GM21526 (cell line): ENCODE results near the gene EIF6.
"Not testable (repeated sequence)": the region's sequence is repeated elsewhere in the genome, so short reads cannot be mapped to it uniquely, and the experiment has no call there.

Experiments
- ATAC-seq: cut with Tn5 transposase; IDR thresholded peaks from one replicate; pipeline ENCODE4 v1.9.1; 2021; ENCODE audit warnings: moderate library complexity; ENCODE audit not compliant: unreplicated experiment, low FRiP score

Gene EIF6

DNA sequence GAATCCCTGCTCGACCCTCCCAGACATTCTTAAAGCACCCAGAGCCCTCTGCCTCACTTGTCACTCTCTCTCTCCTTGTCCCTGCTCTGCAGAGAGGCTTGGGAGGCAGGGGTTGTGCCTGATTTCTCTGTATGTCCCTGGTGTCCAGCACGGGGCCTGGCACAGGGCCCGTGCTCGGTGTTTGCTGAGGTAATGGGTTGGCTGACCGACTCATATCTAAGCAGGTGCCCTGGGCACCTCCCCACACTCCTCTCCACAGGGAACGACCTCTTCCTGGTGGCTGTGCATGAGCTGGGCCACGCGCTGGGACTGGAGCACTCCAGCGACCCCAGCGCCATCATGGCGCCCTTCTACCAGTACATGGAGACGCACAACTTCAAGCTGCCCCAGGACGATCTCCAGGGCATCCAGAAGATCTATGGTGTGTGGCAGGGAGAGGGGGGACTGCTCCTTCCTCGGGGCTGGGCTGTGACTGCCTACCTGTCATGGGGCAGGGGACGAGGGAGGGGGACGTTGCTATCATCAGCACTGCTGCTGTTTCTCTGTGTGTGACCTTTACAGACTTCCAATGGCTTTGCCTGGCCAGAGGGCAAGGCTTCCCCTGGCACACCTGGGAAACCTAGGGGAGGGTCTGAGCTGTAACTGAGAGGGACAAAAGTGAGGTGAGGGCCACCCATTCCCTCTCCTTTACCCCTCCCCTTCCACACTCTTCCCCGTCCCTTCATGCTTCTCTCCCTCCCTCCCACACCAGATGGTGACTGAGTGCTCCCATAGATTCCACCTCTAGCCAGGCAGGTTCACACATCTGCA, 20.8 kb downstream of the EIF6 start:
- no peak for ATAC-seq

DNA sequence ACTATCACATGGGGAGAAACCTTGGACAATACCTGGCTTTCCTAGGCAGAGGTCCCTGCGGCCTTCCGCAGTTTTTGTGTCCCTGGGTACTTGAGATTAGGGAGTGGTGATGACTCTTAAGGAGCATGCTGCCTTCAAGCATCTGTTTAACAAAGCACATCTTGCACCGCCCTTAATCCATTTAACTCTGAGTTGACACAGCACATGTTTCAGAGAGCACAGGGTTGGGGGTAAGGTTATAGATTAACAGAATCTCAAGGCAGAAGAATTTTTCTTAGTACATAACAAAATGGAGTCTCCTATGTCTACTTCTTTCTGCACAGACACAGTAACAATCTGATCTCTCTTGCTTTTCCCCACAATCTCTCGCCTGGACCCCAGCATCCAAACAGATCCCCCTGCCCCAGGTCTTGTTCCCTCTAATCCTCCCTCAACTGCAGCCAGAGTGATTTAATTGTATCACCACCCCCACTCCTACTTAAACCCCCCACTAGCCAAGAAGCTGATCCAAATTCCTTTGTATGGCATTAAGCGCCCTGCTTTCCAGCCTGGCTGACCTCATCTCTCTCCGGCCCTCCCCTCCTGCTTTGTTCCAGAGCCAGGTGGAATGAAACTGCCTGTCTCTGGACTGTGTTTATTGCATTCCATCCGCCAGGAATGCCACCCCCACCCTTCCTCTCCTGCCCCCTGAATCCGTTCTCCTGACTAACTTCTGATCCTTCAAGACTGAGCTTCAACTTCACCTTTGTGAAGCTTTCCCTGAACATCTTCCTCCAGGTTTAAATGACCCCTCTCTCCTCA, 21.6 kb downstream of the EIF6 start:
- not testable (repeated sequence) for ATAC-seq

DNA sequence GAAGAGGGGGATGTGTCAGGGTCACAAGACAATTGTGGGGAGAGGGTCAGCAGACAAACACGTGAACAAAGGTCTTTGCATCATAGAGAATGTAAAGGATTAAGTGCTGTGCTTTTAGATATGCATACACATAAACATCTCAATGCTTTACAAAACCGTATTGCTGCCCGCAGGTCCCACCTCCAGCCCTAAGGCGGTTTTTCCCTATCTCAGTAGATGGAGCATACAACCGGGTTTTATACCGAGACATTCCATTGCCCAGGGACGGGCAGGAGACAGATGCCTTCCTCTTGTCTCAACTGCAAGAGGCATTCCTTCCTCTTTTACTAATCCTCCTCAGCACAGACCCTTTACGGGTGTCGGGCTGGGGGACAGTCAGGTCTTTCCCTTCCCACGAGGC, 22.3 kb downstream of the EIF6 start:
- ATAC-seq, result not testable (repeated sequence)

DNA sequence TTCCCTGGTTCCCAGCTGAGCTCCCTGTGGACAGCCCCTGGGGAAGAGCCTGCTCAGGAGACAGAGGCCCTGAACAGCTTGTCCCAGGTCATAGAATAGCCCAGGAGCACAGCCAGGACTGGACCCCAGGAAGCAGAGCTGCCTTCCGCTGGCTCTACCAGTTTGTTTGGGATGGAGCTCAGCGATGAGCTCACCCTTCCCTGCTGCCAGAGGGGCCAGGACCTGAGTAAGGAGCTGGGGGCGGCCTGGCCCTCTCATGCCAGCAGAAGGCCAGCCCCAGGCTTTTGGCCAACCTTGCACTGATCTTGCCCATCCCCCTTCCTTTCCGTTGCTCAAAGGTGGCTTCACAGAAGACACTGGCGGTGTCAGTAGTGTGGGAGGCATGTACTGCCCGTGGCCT, 24.1 kb downstream of the EIF6 start:
- ATAC-seq, result no peak

DNA sequence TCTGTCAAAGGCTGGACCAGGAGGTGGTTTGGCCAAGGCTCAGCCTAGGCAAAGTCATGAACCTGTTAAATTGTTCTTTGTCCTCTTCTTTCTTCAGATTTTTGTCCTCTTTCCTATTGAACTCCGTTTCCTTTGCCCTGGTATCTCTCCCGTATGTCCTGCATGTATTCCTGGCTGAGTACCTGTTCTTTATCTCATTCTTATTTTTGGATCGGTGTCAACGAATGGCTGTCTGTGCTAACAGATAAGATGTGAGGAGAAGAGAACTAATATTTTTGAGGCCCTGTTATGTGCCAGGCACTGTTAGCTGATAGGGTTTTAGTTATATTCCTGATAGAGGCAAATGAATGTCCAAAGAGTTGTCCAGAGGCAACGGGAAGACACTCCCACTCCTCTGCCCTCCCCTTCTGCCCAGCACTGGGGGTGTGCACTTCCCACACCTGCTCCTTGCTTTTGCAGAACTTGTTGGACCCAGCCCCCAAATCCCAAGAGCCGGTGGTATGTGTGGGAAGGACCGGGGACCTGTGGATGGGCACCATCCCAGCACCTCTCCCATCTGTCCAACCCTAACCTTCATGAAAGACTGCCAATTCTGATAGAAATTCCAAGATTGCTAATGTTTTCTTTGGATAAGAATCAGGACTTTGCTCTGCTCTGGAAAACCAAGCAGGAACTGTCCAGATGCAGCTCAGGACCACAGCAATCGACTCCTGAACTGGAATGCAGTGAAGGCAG, 27.2 kb downstream of the EIF6 start:
- ATAC-seq, result no peak

DNA sequence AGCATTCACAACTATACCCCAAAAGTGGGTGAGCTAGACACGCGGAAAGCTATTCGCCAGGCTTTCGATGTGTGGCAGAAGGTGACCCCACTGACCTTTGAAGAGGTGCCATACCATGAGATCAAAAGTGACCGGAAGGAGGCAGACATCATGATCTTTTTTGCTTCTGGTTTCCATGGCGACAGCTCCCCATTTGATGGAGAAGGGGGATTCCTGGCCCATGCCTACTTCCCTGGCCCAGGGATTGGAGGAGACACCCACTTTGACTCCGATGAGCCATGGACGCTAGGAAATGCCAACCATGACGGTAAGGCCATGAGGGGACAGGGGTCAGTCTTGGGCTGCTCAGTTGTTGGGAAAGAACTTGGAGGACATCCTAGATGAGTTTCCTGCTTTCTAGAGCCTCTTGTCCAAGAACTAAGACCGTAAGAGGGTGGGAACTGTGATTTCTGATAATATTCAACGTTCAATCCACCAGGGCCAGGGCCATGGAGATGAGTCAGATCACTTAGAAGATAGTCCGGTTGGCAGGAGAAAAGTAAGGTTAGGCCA, 30.0 kb downstream of the EIF6 start:
- ATAC-seq, result no peak

DNA sequence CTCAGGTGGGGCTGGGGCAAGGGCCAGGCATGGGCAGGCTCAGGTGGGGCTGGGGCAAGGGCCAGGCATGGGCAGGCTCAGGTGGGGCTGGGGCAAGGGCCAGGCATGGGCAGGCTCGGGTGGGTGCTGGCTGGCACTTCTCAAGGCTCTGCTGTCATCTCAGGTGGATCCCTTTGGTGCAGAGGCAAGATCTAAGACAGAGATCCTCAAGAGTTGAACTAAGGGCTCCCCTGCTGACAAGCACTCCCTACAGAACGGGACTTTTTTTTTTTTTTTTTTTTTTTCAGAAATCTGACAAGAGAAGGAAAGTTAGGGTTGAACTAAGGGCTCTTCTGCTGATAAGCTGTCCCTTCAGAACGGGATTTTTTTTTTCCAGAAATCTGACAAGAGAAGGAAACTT, 31.6 kb downstream of the EIF6 start:
- ATAC-seq, result no peak

DNA sequence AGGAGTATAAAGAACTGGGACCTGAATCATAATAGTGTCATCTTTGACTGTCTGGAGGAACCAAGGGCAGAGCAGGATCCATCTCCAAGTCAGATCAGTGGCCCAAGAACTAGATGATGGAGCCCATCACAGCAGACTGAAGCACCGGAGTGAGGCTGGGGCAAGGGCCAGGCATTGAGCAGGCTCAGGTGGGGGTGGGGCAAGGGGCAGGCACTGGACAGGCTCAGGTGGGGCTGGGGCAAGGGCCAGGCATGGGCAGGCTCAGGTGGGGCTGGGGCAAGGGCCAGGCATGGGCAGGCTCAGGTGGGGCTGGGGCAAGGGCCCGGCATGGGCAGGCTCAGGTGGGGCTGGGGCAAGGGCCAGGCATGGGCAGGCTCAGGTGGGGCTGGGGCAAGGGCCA, 32.0 kb downstream of the EIF6 start:
- ATAC-seq, result not testable (repeated sequence)

DNA sequence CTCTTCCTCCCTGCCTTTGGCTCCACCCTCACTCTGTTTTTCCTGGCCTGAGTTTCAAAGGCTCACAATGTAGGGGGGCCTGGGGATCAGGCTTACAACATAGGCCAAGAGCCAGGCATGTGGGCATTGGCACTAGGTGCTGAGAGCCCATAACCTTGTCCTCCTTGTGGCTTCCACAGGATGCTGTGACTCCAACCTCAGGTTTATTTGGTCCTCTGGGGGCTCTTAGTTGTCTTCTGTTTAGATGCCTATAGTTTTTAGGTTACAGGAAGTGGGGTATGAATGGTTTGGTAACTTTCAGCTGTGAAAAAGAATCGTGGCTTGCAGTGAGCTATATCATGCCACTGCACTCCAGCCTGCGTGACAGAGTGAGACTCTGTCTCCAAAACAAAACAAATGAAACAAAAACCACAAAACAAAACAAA, 32.5 kb downstream of the EIF6 start:
- no peak for ATAC-seq

DNA sequence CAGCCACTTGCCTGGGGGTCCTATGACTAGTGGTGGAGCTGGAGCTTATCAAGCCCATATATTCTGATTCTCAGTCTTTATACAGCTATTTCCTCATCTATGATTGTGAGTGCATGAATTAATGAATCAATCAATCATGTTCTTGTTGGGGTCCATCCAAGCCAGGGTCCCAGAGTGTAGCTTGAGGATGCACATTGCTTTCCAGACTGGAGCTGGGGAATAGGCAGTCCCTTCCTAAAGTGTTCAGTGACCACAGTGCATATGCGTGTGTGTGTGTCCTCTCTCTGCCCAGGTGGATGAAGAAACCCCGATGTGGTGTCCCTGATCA, 33.0 kb downstream of the EIF6 start:
- ATAC-seq, result no peak

DNA sequence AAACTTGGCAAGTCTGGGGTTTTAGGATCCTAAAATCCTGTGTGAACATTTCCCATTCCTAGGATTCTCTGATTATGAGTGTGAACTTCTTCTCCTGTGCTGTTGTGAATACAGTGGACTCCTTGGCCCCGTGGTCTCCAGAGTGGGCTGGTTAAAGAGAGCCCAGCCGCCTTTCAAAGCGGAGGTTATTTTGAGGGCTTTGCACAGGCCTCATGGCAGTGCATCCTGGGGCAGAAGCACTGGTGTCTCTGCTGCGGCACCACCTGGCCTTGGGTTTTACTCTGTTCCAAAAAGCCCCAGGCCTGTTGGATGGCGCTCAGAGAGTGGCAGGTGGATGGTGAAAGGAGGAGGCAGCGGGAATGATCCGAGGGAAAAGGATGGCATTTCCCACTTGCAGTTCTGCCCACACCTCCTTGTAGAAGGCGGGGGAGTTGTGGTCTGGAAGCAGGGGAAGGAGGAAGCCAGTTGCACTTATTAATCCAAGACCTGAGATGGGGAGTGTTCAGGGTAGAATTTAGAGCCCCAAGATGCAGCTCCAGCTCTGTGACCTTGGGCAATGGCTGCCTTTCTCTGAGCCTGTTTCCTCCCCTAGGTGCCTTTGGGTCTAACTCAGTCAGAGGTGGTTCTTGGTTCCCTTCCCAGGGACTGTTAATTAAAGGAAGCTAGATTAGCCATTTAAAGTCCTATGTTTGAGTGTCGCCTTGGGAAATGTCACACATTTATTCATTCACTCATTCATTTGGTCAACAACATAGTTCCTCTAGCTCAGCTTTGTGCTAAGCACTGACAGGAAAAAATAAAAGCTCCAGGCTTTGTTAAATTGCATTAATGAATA, 35.7 kb downstream of the EIF6 start:
- no peak for ATAC-seq

DNA sequence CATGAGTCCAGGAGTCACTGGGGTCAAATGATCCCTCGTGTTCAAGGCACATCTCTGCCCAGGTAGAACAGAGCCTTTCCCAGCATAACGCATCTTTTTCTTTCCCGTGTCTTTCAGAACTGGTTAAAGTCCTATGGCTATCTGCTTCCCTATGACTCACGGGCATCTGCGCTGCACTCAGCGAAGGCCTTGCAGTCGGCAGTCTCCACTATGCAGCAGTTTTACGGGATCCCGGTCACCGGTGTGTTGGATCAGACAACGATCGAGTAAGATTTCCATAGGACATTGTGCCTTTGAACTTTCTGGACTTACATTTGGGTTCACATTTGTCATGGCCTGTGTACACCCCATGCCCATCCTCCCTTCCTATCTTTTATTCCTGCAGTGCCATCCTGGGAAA, 37.8 kb downstream of the EIF6 start:
- no peak for ATAC-seq

DNA sequence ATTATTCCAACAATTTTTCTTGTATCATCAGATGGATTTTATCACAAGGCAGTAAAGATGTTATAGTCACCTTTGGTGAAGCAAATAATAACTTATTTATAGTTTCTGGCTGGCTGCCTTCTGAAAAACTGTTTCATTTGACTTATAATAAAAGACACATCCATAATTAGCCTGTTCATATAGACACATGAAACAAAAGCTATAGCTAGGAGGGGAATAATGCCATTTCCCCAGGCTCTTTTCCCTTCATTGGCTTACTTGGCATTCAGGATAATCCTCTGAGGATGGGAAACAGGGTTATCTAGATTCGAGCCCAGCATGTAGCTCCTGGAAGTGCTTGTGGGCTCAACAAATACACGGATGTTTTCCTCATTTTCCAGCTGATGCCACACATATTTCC, 40.6 kb downstream of the EIF6 start:
- ATAC-seq, result no peak

DNA sequence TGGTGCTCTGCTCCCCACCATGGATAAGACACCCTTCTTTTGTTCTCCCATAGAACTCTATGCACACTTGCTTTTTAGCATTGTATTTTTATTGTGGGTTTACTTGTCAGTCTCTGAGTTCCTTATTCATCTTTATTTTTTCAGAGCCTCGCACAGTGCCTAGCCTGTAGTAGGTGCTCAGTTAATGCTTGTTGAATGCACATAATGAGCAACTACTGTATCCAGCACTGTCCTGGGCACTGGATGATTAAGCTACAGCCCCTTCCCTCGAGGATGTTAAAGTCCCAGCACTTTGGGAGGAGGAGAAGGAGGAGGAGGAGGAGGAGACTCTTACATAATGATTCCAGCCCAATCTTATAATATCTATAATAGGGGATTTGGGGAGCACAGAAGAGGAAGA, 41.3 kb downstream of the EIF6 start:
- no peak for ATAC-seq

DNA sequence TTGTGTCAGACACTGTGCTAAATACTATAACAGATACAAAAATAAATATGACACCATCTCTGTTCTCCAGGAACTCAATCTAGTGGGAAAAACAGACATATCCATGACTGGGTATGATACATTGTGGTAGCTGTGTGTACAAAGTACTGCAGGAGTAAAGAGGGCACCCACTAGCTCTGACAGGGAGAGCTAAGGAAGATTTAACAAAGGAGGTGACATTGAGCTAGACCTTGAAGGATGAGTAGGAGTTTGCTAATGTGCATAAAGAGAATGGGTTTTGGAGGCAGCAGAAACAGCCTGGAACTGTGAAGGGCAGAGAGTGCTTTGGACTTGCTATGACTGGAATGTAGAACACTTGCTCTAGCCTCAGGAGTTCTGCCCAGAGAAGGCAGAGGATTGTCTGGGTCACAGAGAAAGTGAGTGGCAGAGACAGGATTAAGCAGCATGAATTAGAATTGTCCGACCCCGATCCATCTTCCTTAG, 43.7 kb downstream of the EIF6 start:
- ATAC-seq, result no peak

DNA sequence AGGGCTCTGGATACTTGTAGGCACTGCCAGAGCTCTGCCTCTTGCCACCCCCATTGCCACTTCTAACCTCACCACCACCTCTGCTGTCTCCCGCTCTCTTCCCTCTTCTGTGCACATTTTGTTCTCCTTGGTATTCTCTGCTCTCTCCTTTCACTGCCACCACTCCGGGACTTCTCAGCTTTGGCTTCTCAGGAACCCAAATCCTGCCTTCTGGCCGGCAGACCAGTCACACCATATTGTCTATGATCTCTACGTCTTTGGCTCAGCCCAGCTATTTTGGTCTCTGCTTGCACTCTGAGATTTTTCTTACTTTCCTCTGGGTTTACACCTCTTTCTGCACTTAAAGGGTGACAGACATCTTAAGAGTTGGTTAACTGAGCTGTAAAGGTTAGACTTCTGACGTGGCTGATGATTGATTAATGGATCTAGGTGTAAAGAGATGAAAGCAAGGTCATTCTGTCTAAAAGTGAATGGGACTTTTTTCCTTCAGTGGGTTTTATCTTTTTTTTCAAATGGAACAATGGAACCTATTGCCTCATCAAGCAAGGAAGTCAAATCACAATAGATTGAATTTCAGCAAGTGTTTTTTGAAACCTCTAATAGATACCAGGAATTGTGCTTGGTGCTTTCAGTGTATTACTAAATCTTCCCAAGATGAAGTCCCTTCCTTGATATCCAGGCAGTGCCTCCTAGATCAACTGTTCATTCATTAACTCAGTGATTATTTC, 44.3 kb downstream of the EIF6 start:
- ATAC-seq, result no peak

DNA sequence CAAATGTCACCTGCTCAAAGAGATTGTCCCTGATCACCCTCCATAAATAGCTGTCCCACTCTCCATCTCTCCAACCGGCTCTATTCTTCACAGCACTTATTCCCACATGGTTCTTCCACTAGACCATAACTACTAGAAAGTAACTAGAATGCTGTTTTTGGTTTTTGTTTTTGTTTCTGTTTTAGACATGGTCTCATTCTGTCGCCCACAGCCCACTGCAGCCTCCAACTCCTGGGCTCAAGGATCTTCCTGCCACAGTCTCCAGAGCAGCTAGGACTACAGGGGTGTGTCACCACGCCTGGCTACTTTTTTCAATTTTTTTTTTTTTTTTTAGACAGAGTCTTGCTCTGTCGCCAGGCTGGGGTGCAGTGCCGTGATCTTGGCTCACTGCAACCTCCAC, 45.8 kb downstream of the EIF6 start:
- no peak for ATAC-seq

DNA sequence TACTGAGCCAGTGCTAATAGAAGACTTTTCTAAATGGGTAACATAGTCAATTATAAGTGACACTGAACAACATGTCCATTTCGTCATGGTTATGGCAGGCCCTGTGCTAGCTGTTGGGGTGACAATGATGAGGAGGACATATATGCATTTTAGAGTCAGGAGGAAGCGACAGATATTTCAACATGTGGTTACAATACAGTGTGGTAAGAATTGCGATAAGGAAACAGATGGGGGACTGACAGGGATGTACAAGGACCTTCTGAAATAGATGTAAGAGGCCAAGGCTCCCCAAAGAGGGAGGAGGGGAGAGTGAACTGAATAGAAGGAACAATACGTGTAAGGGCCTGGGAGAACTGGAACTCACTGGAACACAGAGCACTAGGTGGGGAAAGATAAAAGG, 46.4 kb downstream of the EIF6 start:
- ATAC-seq, result no peak

DNA sequence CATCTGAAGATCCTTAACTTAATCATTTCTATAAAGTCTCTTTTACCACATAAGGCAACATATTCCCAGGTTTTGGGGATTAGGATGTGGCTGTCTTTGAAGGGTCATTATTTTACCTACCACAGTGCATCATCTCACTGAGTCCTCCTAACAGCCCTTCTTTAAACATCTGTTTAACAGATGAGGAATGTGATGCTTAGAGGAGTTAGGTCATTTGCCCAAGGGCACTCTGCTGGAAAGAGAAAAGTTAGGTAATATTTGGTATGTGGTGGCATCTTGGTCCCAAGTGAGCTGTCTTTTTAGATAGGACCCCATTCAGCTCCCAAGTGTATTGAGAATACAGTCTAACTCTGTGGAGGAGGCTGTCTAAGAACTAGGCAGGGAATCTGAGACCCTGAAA, 47.1 kb downstream of the EIF6 start:
- ATAC-seq, result no peak
